ENCODE data around the gene UGT2A2.

Gene UGT2A2

DNA sequence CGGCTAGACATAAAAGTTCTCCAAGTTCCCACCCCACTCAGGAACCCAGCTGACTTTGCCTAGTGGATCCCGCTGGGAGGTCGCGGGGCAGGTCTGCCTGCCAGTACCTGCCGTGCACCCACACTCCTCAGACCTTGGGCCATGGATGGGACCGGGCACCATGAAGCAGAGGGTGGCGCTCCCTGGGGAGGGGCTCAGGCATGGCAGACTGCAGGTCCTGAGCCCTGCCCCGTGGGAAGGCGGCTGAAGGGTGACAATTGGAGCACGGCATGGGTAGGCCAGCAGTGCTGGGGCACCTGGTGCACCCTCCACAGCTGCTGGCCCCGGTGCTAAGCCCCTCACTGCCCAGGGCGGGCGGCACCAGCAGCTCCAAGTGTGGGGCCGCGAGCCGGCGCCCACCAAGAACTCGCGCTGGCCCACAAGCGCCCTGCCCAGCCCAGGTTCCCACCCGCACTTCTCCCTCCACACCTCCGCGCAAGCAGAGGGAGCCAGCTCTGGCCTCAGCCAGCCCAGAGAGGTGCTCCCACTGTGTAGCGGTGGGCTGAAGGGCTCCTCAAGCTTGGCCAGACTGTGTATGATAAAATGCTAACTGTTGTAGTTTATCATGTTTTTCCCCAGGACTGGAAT lies 63.1 kb downstream of the UGT2A2 start:
- DNase-seq (ENCODE audit: low spot score) = no peak

DNA sequence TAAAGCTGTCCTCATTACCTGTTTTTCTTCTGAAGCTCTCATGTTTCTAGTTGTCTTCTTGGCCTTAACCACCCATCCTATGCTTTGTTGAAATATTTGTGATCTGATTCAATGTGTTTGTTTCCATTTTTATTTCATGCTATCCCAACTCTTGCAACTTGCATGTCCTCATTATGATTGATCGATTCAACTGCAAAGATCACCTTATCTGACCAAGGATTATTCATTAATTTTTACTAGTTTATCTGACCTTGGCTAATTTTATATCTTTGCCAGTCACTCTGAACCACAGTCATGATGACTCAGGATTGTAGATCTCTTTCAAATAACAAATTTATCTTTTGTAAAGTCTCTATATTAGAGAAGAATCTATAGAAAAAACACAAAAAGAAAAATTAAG lies 70.7 kb downstream of the UGT2A2 start:
- no peak for DNase-seq (ENCODE audit: low spot score)

DNA sequence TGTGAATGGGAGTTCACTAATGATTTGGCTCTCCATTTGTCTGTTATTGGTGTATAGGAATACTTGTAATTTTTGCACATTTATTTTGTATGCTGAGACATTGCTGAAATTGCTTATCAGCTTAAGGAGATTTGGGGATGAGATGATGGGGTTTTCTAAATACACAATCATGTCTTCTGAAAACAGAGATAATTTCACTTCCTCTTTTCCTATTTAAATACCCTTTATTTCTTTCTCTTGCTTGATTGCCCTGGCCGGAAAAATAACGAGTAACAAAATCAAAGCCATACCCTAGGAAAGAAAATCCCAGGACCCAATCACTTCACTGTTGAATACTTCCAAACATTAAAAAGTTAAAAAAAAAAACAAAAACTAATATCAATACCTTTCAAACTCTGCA lies 76.0 kb downstream of the UGT2A2 start:
- no peak for DNase-seq (ENCODE audit: low spot score)

DNA sequence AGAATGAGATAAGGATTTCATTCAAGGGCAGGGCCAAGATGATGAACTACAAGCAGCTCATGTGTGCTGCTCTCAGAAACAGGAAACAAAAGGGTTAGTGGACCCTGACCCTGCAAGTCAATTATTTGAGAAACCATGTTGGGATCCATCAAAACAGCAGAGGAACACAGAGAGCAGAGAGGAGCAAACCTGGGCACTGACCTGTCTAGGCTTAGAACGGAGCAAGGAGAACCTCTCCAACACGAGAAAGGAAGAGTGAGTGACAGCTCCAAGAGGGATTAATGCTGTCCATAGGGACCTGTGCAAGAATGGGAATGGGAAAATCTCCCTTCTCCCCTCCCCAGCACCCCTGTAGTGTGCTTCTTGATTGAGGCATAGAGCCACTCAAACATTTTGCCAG lies 89.8 kb downstream of the UGT2A2 start:
- no peak for DNase-seq (ENCODE audit: low spot score)

DNA sequence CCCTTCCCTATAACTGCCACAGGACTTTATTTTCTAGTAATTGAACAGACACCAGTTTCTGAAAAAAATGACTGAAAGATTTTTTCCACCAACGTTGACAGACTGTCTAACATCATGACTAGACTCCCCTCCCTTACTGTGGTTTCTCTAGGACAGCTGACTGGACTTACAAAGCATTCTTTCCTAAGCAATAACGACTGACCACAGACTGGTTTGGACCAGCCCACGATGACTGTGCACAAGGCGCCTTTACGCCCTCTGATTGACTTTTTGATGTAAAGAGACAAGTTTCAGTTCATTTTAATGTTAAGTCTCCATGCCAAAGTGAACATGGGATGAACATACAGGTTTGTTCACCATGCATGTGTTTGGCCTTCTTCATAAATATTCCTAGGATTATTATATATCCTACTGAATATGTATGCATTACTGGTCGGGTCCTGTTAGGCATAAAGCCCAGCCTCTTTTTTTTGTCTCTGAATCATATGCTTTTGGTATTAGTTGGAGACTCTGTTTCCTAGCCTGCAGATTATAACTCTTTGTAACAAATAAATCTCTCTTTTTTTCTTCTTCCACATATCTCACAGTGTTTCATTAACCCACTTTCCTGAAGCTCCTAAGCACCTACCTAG lies 93.2 kb downstream of the UGT2A2 start:
- no peak for DNase-seq (ENCODE audit: low spot score)

All from globus pallidus (tissue), 1 donor.